Putamen (tissue), 1 donor: ENCODE measurements around the gene HAGH.
"Not testable (repeated sequence)": the region's sequence is repeated elsewhere in the genome, so short reads cannot be mapped to it uniquely, and the experiment has no call there.

Experiments used
- DNase-seq: peaks from one replicate; pipeline ENCODE4 v3.0.0-alpha.2; 2016; ENCODE audit warnings: low spot score

HAGH gene

DNA sequence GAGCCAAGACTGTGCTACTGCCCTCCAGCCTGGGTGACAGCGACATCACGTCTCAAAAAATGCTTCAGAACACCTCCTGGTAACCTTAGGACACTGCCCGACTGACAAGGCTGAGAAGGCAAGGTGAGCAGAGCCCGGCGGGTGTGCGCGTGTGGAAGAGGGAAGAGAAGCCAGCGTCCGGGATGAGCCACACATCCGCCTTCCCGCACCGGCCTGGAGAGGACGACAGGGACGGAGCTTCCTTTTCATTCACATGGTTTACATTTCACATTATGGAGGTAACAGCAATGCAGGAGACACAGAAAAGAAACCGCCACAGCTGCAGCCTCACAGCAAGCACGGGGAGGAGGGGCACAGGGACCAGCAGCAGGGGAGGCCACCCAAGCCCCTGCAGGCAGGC lies 16.5 kb downstream of the HAGH start:
- DNase-seq, result no peak

DNA sequence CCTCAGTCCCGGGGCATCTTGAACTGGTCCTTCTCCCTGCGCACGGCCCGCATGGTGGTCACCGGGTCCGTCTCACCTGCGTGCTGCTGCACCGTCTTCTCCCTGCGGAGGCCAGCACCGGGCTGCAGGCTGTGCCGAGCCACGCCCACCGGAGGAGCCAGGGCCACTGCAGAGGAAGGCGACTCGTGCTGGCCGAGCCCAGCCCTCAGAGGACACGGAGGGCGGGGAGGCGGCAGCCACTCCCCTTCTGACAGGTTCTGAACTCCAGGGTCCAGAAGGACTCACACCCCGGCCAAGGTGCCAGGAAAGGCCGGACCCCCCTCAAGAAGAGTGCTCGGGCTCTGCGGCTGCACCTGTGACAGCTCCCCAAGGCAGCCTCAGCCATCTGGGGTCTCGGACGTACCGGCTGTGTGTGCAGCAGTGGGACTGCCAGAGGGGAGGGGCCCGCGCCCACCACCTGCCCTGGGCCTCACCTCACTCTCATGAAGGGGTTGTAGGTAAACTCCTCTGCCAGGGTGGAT lies 17.3 kb downstream of the HAGH start:
- DNase-seq, result no peak

DNA sequence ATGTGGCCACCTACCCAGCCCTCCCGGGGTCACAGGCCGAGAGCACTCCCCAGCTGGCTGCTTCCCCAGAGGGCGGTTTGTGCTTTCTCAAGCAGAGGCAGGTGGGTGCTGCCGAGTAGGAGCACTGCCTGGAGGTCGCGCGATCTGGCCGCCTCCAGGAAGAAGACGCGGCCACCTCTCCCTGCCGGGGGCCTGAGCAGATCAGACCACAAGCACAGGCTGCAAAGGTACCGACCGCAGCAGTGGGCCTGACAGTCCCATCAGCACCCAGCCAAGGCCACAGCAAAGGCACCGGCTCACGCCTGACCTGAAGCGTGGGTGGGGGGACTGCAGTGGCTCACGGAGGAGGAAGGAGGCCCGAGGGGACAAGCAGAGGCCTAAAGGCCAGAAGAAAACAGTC lies 17.9 kb downstream of the HAGH start:
- no peak for DNase-seq

DNA sequence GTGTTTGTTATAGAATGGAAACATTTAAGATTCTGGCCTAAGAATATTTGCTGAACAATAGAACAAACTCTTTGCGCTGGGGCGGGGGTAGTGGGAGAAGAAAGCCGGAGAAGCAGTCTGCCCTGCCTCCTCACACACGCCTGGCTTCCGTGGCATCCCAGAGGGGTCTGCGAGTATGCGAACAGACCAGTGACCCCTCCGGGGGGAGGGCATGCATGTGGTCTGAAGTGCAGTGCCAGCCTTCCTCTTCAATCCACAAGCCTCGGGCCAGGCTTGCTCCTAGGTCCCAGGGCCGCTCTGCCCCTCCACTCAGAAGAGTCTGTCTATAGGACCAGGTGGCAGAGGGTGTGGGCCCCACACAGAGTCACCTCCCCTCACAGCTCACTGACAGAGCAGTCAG lies 19.0 kb downstream of the HAGH start:
- DNase-seq, result no peak

DNA sequence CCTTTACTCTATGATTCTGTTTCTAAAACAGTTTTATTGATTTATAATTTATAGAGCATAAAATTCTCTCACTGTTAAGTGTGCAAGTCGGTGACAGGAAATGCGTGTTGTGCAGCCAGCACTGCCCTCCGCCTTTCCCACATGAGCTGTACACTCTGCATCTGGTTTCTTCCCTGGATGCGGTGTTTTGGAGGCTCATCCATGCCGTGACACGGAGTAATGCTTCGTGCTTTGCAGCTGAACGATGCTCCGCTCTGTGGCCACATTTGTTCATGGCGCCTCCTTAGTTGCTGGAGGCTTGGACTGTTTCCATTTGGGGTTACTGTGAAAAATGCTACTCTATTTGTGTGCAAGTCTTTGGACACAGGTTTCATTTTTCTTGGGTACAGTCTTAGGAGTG lies 25.9 kb downstream of the HAGH start:
- DNase-seq, result no peak

DNA sequence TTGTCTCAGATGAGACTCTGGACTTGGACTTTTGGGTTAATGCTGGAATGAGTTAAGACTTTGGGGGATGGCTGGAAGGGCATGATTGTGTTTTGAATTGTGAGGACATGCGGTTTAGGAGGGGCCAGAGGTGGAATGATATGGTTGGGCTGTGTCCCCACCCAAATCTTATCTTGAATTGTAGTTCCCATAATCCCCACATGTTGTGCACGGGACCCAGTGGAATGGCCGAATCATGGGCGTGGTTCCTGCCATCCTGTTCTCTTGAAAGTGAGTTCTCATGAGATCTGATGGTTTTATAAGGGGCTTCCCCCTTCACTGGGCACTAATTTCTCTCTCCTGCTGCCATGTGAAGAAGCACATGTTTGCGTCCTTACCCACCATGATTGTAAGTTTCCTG lies 27.4 kb downstream of the HAGH start:
- DNase-seq, result not testable (repeated sequence)

DNA sequence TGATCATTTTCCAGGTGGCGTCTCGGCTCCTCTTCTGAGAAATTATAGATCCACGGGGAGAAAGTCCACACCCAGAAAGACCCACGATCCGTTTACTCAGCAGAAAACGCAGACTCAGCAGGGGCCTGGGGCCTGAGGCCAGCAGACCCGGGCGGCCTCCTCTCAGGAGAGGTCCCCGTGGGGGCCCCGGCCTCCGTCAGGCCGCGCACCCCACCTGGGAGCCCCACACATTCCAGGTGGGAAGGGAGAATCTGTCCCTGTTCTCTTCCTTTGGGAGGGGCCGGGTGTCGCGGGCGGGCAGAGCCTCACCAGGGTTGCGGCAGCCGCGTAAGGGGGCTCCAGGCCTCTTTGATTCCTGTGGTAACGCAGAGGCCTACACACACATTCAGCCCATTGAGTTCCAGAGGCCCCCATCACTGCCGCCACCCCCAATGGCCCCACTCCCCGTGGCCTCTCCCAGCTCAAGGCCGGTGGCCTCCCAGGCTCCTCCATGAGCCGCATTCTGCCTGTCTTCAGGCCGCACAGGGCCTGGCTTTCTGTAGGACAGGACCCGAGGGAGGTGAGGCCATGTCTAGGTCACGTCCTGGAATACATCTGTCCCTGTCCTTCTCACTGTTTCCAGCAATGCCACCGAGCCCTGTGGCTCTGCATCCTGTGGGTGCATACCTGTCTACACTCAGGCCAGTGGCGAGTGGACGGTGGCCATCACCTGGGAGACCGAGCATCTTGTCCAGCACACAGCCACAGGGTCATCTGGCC lies 31.5 kb downstream of the HAGH start:
- no peak for DNase-seq

DNA sequence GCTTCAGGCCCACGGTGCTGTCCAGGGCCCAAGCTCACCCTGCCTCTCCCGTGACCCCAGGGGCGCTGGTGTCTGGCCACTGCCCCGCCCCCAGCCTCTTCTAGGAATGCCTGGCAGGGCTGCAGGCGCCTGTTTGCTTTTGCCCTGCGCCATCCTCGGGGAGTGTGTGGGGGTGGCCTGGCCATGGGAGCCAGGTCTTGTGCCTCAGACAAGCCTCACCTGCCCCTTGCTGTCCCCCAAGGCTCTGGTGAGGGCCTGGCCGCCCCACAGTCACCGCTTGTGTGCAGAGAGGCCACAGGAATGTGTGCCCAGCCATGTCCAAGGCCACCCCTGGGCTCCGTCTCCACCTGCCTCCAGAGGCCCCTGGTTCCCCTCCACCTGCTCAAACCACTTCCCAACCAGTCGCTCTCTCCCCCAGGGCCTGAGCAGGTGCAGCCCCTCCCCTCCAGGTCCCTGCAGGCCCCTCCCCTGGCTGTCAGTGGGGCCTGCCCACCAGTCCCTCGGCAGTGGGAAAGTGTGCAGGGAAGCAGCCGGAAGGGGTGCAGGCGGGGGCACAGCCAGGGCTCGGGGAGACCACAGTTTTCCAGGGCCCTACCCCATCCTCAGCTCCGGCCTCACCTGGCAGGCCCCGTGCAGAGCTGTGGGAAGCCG lies 32.3 kb downstream of the HAGH start:
- DNase-seq, result no peak

DNA sequence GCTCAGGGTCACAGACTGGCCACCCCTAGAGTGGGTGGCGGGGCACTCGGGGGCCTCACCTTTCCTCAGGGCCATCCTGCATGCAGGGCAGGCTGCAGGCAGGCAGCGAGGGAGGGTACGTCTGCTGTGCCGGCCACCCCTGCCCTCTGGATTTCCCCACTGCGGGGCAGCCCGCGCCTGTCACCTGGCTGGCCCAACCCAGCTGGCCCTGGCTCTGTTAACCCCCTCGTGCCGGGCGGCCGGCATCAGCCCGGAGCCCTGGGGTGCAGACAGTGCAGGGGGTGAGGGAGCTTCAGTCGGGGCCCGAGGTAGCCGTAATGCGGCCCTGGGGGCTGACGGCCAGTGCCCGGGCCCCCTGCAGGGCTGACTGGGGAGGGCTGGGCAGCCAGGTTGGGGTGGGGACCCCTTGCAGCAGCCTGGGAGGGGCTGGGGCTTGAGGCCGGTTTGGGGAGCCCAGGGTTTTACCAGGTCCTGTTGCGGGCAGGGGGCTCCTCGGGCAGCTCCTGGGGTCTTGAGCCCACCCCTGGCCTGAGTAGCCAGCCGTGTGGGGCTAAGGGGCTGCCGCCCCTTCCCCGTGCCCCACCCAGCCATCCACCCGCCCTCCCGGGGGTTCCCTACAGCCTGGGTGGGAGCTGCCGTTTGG lies 32.9 kb downstream of the HAGH start, which contains the start of gene IGFALS:
IGFALS (minus strand) TSS at position 128 of the 643 bp plus-strand sequence; CDS start at position 75, 53 bp downstream.
- no peak for DNase-seq

DNA sequence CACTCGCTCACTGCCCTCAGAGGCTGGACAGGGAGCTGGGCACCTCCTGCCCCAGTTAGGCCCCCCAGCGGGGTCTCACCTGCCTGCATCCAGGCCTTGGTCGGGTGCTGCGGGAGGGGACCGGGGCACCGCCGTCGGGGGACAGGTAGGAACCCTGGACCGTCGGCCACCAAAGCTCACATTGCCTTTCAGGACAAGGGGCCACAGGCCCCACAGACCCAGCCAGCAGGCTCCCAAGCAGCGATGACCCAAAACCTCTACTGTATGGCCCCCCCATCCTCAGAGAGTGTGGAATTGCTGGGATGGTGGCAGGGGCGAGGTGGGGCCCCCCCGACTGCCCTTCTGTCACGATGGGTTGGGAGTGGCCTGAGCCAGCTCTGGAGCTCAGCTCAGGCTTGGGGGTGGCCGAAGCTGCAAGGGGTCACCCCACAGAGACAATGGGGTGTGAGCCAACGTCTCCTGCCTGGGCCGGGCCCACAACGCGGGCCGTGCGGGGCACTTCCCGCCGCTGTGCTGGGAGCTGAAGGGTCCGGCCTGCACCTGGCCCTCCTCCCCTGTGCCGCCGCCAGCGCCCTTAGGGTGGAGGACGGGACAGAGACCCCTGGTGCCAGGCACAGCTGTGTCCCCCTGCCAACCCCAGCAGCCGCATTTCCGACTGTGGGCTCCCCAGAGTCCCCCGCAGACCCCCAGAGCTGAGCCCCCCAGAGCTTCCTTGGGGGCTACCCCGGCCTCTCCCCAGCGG lies 33.6 kb downstream of the HAGH start:
- no peak for DNase-seq

DNA sequence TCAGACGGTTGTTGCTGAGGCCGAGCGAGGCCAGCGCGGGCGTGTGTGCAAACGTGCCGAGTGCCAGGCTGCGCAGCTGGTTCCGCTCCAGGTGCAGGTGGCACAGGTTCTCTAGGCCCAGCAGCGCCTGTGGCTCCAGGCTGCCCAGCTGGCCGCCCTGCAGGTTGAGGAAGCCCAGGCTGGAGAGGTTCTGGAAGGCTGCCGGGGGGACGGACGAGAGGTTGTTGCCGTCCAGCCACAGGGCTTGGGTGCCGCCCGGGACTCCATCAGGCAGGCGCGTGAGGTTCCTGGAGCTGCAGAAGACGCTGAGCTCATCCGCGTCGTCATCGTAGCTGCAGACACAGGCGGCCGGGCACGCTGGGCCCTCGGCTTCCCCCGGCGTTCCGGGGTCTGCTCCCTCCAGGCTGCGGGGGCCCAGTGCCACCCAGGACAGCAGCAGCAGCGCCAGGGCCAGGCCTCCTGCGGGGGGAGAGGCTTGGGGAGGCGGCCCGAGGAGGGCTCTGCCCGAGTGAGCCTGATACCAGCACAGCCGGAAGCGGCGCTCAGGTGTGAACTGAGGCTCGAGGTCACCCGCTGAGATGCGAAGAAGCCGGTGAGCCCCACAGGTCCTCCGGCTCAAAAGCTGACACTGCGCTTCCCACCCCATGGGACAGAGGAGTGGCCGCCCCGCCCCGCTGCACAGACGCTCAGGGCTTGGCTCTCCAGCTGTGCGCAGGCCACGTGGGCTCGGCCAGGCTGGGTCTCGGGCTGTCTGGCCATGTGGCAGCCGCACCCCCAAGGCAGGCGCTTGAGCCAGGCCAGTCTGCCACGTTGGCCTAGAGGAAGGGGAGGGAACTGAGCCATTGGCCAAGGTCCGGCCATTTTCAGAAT lies 34.4 kb downstream of the HAGH start:
- DNase-seq, result no peak

DNA sequence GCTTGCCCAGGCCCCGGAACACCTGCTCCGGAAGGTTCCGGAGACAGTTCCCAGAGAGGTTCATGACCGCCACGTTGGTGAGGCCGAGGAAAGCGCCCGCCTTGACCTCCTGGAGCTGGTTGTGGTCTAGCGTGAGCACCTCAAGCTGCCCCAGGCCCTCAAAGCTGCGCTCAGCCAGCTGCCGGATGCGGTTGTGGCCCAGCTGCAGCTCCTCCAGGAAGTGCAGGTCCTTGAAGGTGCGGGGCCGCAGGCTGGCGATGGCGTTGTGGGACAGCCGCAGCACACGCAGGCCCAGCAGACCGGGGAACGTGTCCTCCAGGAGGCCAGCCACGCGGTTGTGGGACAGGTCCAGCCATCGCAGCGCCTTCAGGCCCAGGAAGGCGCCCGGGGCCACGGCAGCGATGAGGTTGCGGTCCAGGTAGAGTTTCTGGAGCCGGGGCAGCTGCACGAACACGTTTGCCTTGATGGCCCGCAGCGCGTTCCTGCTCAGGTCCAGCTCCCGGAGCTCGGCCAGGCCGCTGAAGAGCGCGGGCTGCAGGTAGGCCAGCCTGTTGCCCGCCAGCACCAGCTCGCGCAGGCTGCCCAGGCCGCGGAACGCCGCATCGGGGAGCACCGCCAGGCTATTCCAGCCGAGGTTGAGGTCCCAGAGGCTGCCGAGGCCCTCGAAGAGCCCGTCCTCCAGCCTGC lies 35.2 kb downstream of the HAGH start:
- DNase-seq, result no peak

DNA sequence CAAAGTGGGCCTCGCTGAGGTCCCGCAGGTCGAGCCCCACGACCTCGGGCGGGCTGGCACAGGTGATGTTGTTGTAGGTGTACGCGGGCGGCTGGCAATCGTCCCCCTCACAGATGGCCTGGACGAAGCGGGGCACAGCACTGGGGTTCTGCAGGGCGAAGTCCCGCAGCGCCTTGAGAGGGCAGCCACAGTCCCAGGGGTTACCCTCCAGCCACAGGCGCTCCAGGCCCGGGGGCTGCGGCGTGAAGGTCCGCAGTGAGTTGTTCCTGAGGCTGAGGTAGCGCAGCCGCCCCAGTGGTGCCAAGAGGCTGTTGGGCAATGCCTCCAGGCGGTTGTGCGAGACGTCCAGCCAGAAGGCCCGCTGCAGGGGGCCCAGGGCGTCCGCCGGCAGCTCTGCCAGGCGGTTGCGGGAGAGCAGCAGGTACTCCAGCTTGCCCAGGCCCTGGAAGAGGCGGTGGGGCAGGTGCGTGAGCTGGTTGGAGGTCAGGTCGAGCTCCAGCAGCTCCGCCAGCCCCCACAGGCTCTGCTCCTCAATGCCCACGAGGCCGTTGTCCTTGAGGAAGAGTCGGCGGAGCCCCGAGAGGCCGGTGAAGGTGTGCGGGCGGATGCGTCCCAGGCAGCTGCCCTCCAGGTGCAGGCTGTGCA lies 35.9 kb downstream of the HAGH start:
- no peak for DNase-seq

DNA sequence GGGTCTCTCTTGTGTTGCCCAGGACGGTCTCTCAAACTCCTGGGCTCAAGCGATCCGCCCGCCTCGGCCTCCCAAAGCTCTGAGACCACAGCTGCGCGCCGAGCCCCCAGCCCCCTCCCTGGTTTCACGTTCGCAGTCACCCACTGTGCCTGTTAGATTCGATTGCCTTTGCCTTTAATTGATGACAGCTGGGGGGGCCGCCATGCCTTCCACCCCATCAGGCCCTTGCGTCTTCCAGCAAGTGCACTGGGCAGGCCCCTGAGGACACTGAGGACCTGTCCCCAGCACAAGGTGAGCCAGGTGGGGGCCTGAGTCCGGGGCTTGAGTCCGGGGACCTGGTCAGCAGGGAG lies 36.4 kb downstream of the HAGH start:
- no peak for DNase-seq

DNA sequence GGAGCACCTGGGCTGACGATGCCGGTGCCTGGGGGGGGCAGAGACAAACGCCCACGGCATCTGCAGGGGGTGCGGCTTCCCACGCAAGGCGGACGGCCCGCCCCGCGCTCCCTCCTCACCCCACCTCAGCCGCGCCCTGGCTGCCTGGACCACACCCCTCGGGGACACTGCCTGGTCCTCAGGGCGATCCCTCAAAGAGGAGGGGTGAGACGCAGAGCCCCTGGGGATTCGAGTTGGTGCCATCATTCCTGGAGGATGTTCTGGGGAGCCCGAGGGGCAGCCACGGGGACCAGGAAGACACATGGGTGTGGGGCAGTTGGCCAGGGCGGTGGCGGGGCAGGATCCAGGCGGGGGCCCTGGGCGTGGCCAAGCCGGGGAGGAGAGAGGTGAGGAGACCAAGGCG lies 37.0 kb downstream of the HAGH start:
- no peak for DNase-seq

DNA sequence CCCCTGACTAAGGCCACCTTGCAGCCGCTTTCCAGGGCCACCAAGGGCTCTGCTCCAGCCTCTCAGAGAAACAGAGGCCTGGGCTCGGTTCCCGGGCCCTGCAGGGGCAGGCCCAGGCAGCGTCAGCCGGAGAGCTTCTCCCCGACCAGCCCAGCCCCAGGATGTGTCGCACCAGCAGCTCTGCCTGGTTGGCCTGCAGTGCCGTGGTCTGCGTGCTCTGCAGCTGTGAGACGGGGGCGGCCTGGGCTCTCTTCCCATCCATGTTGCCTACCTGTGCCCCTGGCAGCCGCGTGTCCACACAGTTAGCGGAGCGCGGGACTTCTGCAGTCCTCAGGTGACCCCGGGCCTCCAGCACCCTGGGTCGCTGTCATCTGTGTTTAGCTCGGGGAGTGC lies 37.9 kb downstream of the HAGH start:
- no peak for DNase-seq

DNA sequence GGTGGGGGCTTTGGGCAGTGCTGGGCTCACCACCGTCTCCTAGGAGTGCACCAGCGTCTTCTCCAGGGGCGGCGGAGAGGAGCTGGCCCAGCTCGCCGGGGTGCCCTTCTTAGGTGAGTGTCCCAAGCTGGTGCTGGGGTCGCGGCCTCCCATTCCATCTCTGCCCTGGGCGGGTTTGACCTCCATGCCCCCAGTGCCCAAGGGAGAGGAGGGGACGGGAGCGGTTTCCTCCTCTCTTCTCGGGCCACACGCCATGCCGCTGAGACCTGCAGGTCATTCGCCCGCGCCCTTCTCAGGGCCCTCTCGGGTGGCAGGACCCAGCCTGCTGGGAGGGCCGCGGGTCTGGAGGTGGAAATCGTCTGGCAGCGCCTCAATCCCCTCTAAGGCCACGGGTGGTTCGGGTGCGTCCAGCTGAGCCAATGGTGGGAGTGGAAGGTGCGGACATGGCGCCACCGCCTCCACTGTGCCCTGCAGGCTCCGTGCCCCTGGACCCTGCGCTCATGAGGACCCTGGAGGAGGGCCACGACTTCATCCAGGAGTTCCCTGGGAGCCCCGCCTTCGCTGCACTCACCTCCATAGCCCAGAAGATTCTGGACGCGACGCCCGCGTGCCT lies 38.4 kb downstream of the HAGH start:
- DNase-seq, result no peak

DNA sequence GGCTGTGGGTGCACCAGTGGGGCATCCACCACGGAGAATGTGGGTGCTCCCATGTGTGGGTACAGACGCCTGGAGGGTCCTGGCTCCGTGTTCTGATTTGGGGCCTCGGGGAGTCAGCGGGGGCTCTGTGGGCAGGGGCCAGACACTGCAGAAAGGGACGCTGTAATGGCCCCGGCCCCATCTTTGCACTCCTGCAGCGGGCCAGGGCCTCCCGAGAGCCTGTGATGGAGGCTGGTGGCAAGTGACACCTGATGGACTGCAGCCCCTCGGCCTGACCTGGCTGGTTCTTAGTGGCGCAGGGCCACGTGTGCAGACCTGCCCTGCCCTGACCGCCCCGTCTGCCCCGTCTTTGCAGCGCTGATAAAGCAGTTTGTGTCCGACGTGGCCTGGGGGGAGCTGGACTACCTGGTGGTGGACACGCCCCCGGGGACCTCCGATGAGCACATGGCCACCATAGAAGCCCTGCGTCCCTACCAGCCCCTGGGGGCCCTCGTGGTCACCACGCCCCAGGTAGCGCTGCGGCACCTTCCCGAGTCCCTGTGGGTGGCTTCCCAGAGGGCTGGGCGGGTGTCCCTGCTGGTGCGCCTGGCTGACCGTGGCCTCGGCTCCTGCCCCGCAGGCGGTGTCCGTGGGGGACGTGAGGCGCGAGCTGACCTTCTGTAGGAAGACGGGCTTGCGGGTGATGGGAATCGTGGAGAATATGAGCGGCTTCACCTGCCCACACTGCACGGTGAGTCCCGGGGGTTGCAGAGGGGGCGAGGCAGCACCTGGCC lies 39.1 kb downstream of the HAGH start:
- DNase-seq, result no peak

DNA sequence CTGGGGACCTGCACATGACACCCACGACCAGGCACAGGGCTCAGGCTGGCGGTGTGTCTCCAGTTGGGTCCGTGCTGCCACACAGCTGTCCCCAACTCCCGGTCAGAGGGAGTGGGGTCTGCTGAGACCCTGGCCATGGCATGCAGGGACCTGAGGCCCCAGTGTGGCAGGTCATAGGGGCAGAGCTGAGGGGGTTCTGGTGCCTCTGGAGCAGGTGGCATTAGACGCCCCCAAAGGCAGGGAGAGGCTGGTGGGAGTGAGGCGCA lies 39.6 kb downstream of the HAGH start:
- DNase-seq, result no peak
